Spleen (tissue), 11 donors: ENCODE data around the gene NPIPA1. TPM values are rescaled to one million over a fixed set of nuclear protein-coding genes. Genes with fewer than 3 reads are reported as not detected.
"Not testable (repeated sequence)": the region's sequence is repeated elsewhere in the genome, so short reads cannot be mapped to it uniquely, and the experiment has no call there.

ENCODE experiments used
- DNase-seq: peaks from one replicate; pipeline ENCODE4 v3.0.0-alpha.2; 2020
- H3K27ac ChIP-seq, 8 donors: fragments of 200-600 bp; sonication (generic) in 7 of 8; 1 replicate in 4 of 8; 2 replicates in 4 of 8; pipeline versions ENCODE4 v1.5.0 to v1.8.0; 2016 to 2021; ENCODE audit warnings: inconsistent platforms in 4 of 8, mild to moderate bottlenecking in 4 of 8, moderate library complexity in 1 of 8
- H3K27me3 ChIP-seq, 7 donors: fragments of 200-600 bp; sonication (generic) in 6 of 7; replicated peaks in 1 of 7; 1 replicate in 4 of 7; 2 replicates in 3 of 7; pipeline versions ENCODE4 v1.5.0 to v1.8.0; 2016 to 2021; ENCODE audit warnings: inconsistent platforms in 3 of 7, mild to moderate bottlenecking in 1 of 7
- H3K36me3 ChIP-seq, 6 donors: fragments of 200-600 bp; sonication (generic) in 5 of 6; 1 replicate in 4 of 6; 2 replicates in 2 of 6; pipeline versions ENCODE4 v1.5.0 to v1.8.0; 2016 to 2021; ENCODE audit warnings: inconsistent platforms in 2 of 6
- H3K4me1 ChIP-seq, 6 donors: fragments of 200-600 bp; sonication (generic) in 5 of 6; 1 replicate in 3 of 6; 2 replicates in 3 of 6; pipeline versions ENCODE4 v1.5.0 to v1.8.0; 2016 to 2021; ENCODE audit warnings: inconsistent platforms in 3 of 6
- H3K4me3 ChIP-seq, 8 donors: fragments of 200-600 bp; sonication (generic) in 7 of 8; 1 replicate in 4 of 8; 2 replicates in 4 of 8; pipeline versions ENCODE4 v1.5.0 to v1.8.0; 2016 to 2021; ENCODE audit warnings: inconsistent platforms in 4 of 8, mild to moderate bottlenecking in 4 of 8, moderate library complexity in 2 of 8
- H3K9me3 ChIP-seq, 8 donors: fragments of 200-600 bp; sonication (generic) in 7 of 8; 1 replicate in 4 of 8; 2 replicates in 4 of 8; pipeline versions ENCODE4 v1.5.0 to v1.8.0; 2016 to 2021; ENCODE audit warnings: inconsistent platforms in 4 of 8
- POLR2A ChIP-seq, 3 donors: fragments of 450-650 bp; IDR thresholded peaks; one replicate each; pipeline ENCODE4 v1.5.1; 2017; ENCODE audit warnings: antibody characterized with exemption in 3 of 3, mild to moderate bottlenecking in 1 of 3
- POLR2AphosphoS5 ChIP-seq, 3 donors: sonication (generic); formaldehyde crosslinking; IDR thresholded peaks; one replicate each; pipeline ENCODE4 v1.5.1; 2017; ENCODE audit warnings: antibody characterized with exemption in 3 of 3
- WGBS, 5 donors: extraction: QIAGEN DNeasy Blood & Tissue Kit in 3 of 5; methylation state at CpG; one replicate each; pipeline versions ENCODE4 v1.1.5 to v1.1.7; 2013 to 2018; 5-methylcytosine and 5-hydroxymethylcytosine counted together
- intact Hi-C: fragments of 100-400 bp; cut with DNase I; formaldehyde crosslinking; loops from one replicate; pipeline ENCODE4 v1.15.0; 2023; ENCODE audit warnings: low total_unique reads
- polyA plus RNA-seq, 3 donors: library from polyadenylated mRNA; stranded (reverse); fragments of 200-250 nt; gene quantifications; one replicate each; pipeline ENCODE4 v1.2.1, GENCODE V29; 2013
- total RNA-seq, 7 donors: library from RNA; depleted of rRNA in 3 of 7; stranded (reverse); fragments of >200 nt in 3 of 7; fragmentation: NEBNext Ultra II Directional in 4 of 7; extraction: Animal tissue kit (Norgen Biotek cat#: 25700) in 4 of 7; gene quantifications; one replicate each; pipeline versions ENCODE4 v1.1.0 to v1.2.1, GENCODE V29; 2016 to 2021
- TF ChIP-seq, protein P1 (sequence below), 11 experiments: fragments of 200-600 bp in 7 of 11; fragments of 450-650 bp in 4 of 11; sonication (generic) in 4 of 11; IDR thresholded peaks in 8 of 11; conservative IDR thresholded peaks in 3 of 11; 1 replicate in 7 of 11; 2 replicates in 4 of 11; pipeline versions ENCODE4 v1.4.0 to v1.8.0; 2016 to 2021; ENCODE audit warnings: antibody characterized with exemption in 11 of 11, inconsistent platforms in 4 of 11, mild to moderate bottlenecking in 1 of 11
- donor health status: healthy with polysubstance abuse.
- donor health status: DM: no; HTN: no; CAD: no; lungs with moderate emphysema.
- donor health status: DM: no; HTN: no; CAD: no.
- donor health status: Bipolar disorder and iron deficiency.
- donor health status: healthy.
- donor health status: DM: no; HTN: no; CAD: no.
- donor health status: DM: yes; HTN: yes; CAD: no.

Gene NPIPA1
- total and polyA plus RNA-seq, 10 donors: 56.4 to 119 (median 70.7) TPM

DNA sequence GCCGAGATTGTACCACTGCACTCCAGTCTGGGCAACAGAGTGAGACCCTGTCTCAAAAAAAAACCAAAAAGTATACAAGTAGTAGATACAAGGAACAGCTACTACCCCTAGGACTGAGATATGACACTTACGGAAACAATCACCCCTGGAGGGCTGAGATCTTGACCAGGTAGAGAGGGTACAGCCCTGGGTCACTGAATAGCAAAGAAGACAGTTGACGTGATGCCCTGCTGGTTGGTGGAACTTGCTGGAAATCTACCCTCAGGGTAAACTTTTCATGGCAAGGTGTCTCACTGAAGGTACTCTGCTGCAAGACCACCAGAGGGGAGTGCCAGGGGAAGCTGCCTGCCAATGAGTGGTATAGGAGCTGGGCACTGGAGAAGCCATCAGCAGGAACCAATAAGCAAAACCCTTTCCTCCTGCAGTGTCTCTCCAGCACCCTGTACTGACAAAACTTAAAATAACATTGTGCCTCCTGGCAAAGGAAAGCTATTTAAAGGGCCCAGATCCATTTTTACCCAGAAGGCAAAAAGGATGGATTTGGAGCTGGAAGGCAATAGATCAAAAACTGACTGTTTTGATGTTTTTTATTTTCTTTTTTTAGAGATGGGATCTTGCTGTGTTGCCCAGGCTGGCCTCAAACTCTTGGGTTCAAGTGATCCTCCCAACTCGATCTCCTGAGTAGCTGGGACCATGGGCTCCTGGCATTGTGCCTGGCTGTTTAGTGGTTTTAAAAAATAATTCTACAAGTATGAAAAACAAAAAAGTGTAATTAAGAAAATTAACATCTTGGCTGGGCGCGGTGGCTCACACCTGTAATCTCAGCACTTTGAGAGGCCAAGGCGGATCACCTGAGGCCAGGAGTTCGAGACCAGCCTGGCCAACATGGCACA lies 26.3 kb downstream of the NPIPA1 start:
- Histone ChIP-seq H3K4me3 (no peak overlapping the region), H3K27me3 (peaks cover 0 to 6% (median 0%) of the 10 kb centered on the region in 7 donors), H3K36me3 (no peaks in the 10 kb centered on the region), H3K4me1 (no peaks in the 10 kb centered on the region), H3K9me3 (peaks cover 0 to 6% (median 0%) of the 10 kb centered on the region in 8 donors), H3K27ac (no peak overlapping the region)
- 76 to 80% (median 77%) methylated on average over 8 of the region's 8 CpGs for WGBS, 5 donors
- no peak for DNase-seq
- TF ChIP-seq POLR2AphosphoS5 (IDR thresholded peaks at IDR 0.05): no peak
- TF ChIP-seq, protein P1, sequence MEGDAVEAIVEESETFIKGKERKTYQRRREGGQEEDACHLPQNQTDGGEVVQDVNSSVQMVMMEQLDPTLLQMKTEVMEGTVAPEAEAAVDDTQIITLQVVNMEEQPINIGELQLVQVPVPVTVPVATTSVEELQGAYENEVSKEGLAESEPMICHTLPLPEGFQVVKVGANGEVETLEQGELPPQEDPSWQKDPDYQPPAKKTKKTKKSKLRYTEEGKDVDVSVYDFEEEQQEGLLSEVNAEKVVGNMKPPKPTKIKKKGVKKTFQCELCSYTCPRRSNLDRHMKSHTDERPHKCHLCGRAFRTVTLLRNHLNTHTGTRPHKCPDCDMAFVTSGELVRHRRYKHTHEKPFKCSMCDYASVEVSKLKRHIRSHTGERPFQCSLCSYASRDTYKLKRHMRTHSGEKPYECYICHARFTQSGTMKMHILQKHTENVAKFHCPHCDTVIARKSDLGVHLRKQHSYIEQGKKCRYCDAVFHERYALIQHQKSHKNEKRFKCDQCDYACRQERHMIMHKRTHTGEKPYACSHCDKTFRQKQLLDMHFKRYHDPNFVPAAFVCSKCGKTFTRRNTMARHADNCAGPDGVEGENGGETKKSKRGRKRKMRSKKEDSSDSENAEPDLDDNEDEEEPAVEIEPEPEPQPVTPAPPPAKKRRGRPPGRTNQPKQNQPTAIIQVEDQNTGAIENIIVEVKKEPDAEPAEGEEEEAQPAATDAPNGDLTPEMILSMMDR (IDR thresholded peaks at IDR 0.05 in 8 of 11, conservative IDR thresholded peaks at IDR 0.05 in 3 of 11): no peak
- TF ChIP-seq POLR2A (IDR thresholded peaks at IDR 0.05): no peak
- intact Hi-C loops: no loop called here

DNA sequence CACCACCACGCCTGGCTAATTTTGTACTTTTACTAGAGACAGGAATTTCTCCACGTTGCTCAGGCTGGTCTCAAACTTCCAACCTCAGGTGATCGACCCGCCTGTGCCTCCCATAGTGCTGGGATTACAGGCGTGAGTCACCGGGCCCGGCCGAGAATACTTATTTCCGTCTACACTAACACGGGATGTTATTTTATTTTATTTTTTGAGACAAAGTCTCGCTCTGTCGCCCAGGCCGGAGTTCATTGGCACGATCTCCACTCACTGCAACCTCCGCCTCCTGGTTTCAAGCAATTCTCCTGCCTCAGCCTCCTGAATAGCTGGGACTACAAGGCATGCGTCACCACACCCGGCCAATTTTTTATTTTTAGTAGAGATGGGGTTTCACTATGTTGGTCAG lies 28.1 kb downstream of the NPIPA1 start:
- Histone ChIP-seq H3K36me3 (no peaks in the 10 kb centered on the region), H3K4me3 (no peak overlapping the region), H3K27ac (no peak overlapping the region), H3K9me3 (peaks cover 0 to 6% (median 0%) of the 10 kb centered on the region in 8 donors), H3K4me1 (no peaks in the 10 kb centered on the region), H3K27me3 (peaks cover 0 to 6% (median 0%) of the 10 kb centered on the region in 7 donors)
- intact Hi-C loops: no loop called here
- DNase-seq: peak; percentile 59
- WGBS, 5 donors: 89 to 93% (median 91%) methylated on average over 17 of the region's 17 CpGs
- TF ChIP-seq, protein P1 (IDR thresholded peaks at IDR 0.05 in 8 of 11, conservative IDR thresholded peaks at IDR 0.05 in 3 of 11): no peak
- TF ChIP-seq POLR2A (IDR thresholded peaks at IDR 0.05) (no peak), POLR2AphosphoS5 (IDR thresholded peaks at IDR 0.05) (no peak)

DNA sequence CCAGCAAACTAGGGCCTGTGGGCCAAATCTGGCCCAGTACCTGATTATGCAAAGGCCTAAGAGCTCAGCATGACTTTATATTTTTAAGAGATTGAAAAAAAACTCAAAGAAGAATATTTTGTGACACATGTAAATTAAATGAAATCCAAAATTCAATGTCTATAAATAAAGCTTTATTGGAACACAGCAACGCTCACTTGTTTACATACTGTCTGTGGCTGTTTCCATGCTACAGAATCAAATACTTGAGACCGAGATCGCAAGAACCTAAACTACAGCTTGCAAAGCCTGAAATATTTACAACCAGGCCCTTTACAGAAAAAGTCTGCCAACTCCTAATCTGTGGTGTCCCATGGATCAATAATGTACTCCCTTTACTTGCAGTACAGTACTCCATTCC lies 32.6 kb downstream of the NPIPA1 start:
- intact Hi-C loops: not testable (repeated sequence)
- WGBS, 5 donors: 92 to 96% (median 94%) methylated on average over 3 of the region's 3 CpGs

DNA sequence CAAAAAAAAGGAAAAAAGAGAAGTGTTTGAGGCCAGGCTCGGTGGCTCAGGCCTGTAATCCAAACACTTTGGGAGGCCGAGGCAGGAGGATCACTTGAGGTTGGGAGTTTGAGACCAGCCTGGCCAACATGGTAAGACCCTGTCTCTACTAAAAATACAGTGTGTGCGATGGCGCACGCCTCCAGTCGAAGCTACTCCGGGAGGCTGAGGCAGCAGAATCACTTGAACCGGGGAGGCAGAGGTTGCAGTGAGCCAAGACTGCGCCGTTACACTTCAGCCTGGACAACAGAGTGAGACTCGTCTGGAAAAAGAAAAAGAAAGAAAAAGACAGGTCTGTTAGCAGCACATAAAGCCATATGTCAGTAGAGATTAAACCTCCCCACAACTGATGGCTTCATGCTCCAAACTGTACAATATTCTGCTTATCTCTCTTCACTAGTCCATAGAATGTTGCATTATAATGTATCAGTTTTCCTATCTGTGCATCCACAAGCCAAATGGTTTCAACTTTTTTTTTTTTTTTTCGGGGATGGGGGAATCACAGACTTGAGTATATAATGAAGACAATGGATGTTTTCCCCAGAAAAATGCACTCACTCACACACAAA lies 34.5 kb downstream of the NPIPA1 start:
- DNase-seq, H3K36me3 ChIP-seq, H3K9me3 ChIP-seq, H3K27ac ChIP-seq, H3K4me3 ChIP-seq, intact Hi-C loops, H3K27me3 ChIP-seq: not testable (repeated sequence)
- peaks cover 8 to 22% (median 17%) of the 10 kb centered on the region in 6 donors for H3K4me1 ChIP-seq
- 91 to 94% (median 92%) methylated on average over 12 of the region's 12 CpGs for WGBS, 5 donors

More for the DNA sequence above, 32.6 kb downstream of the NPIPA1 start:
- H3K27me3 ChIP-seq, DNase-seq, H3K9me3 ChIP-seq, H3K36me3 ChIP-seq, H3K4me1 ChIP-seq, H3K27ac ChIP-seq, H3K4me3 ChIP-seq: not testable (repeated sequence)

DNA sequence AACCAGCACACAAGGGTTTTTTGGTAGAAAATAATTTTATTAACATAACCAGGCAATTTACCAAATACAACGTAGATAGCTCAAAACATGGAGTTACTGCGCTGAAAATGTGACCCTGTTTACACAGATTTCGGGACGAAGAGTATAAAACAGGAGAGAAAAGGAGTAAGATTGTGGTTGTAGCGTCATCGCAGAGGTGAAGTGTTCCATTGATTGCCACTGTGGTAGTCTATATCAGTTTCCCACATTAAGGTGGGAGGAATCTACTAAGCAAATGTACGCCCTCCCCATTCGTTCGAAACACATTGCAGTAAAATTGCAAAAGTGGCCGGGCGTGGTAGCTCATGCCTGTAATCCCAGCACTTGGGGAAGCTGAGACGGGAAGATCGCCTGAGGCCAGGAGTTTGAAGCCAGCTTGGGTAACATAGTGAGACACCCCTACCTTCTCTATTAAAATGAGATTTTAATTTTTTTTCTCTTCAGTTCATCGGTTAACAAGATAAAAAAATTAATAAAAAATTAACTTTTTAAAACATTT lies 36.6 kb downstream of the NPIPA1 start:
- WGBS, 5 donors: 60 to 75% (median 68%) methylated on average over 13 to 14 of the region's 14 CpGs
- H3K27me3 ChIP-seq, H3K9me3 ChIP-seq, intact Hi-C loops, DNase-seq, H3K36me3 ChIP-seq: not testable (repeated sequence)
- Histone ChIP-seq H3K4me3 (peak overlapping the region in 6 of 8 donors; percentile 67 to 96 (median 91)), H3K4me1 (peaks cover 8 to 39% (median 21%) of the 10 kb centered on the region in 6 donors), H3K27ac (peak overlapping the region in 6 of 8 donors; percentile 88 to 94 (median 92))

DNA sequence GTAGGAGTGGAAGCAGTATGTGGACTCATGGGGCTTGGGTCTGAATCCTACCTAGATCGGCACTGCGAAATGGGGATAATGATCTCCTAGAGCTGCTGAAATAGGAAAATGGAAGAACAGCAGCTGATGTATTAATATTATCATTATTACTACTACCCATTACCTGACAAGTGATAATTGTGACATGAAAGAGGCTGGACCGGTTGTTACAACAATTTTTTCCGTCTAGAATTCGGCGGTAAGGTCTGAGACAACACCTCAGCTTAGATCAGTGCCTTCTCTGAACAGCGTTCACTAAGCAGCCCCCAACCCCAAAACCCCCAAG lies 37.0 kb downstream of the NPIPA1 start:
- H3K36me3 ChIP-seq, intact Hi-C loops, H3K9me3 ChIP-seq, DNase-seq, H3K27me3 ChIP-seq: not testable (repeated sequence)
- WGBS, 5 donors: 1 to 3% (median 2%) methylated on average over 7 of the region's 7 CpGs
- Histone ChIP-seq H3K27ac (peak overlapping the region; percentile 84 to 94 (median 92)), H3K4me1 (peaks cover 8 to 43% (median 23%) of the 10 kb centered on the region in 6 donors), H3K4me3 (peak overlapping the region; percentile 67 to 98 (median 92))
